ENCODE measurements around the gene LY6G5C. TPM values are rescaled to one million over a fixed set of nuclear protein-coding genes. Genes with fewer than 3 reads are reported as not detected.

LY6G5C gene
- polyA plus RNA-seq, 3 donors, result 4.8 to 7.3 (median 5.8) TPM

DNA sequence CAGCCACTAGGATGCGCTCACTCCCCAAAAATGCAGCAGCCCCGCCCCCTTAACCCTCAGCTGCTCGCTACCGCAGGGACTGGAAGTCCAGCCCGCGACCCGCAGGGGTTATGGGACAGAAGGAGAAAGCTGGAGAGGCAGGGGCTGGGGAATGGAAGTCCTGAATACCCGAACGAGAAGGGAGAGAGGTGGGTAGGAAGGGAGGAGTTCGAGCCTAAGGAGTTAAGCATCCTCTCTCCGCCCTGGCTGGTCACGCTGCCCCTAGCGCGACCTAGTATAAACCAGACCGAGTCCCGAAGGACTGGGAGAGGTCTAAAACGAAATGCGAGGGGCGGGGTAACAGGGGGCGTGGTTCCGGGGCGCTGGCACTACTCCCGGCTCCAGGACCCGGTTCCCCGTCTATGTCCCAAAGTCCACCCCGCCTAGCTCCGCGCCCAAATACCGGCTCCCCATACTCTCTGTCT is 48.7 kb upstream of the LY6G5C start:
- Mint-ChIP-seq H3K4me1 (peaks cover 73% of the 10 kb centered on the region), H3K36me3 (peaks cover 62 to 65% of the 10 kb centered on the region in 2 donors), H3K4me3 (peak overlapping the region; percentile 96), H3K9me3 (peaks cover 0 to 4% (median 0%) of the 10 kb centered on the region in 7 donors), H3K27me3 (ENCODE audit: low read depth in 3 of 3) (peaks cover 0 to 4% (median 4%) of the 10 kb centered on the region in 3 donors), H3K27ac (peak overlapping the region; percentile 96 to 99 (median 98))
- Histone ChIP-seq H4K20me1 (ENCODE audit: insufficient read depth, low read length) (peaks cover 44% of the 10 kb centered on the region), H3K27ac (ENCODE audit: low read depth in 1 of 2, low read length in 2 of 2) (peak overlapping the region; percentile 94 to 96), H3K4me3 (replicated peaks in 1 of 3; ENCODE audit: low read depth in 2 of 3, low read length in 3 of 3) (peak overlapping the region; percentile 68 to 87 (median 81)), H3K27me3 (ENCODE audit: control insufficient read depth in 2 of 2, insufficient read depth in 2 of 2, low read length in 2 of 2) (no peaks in the 10 kb centered on the region), H3K79me2 (ENCODE audit: insufficient read depth, low read length) (peaks cover 59% of the 10 kb centered on the region), H3K9ac (ENCODE audit: insufficient read depth, low read length, poor library complexity, severe bottlenecking) (peak overlapping the region; percentile 64), H3K36me3 (replicated peaks in 1 of 2; ENCODE audit: control insufficient read depth in 1 of 2, insufficient read depth in 2 of 2, low read length in 2 of 2) (peaks cover 39 to 40% of the 10 kb centered on the region in 2 donors), H2AFZ (ENCODE audit: insufficient read depth, low read depth, low read length, poor library complexity, severe bottlenecking) (no peak overlapping the region), H3K4me1 (ENCODE audit: control insufficient read depth in 1 of 2, insufficient read depth in 2 of 2, low read length in 2 of 2) (peaks cover 76 to 90% of the 10 kb centered on the region in 2 donors), H3K4me2 (replicated peaks; ENCODE audit: extremely low read depth, low read length, poor library complexity, severe bottlenecking) (peak overlapping the region; percentile 92), H3K9me3 (replicated peaks in 1 of 2; ENCODE audit: control insufficient read depth in 1 of 2, insufficient read depth in 1 of 2, low read length in 2 of 2) (no peaks in the 10 kb centered on the region)
- TF ChIP-seq, protein P1, sequence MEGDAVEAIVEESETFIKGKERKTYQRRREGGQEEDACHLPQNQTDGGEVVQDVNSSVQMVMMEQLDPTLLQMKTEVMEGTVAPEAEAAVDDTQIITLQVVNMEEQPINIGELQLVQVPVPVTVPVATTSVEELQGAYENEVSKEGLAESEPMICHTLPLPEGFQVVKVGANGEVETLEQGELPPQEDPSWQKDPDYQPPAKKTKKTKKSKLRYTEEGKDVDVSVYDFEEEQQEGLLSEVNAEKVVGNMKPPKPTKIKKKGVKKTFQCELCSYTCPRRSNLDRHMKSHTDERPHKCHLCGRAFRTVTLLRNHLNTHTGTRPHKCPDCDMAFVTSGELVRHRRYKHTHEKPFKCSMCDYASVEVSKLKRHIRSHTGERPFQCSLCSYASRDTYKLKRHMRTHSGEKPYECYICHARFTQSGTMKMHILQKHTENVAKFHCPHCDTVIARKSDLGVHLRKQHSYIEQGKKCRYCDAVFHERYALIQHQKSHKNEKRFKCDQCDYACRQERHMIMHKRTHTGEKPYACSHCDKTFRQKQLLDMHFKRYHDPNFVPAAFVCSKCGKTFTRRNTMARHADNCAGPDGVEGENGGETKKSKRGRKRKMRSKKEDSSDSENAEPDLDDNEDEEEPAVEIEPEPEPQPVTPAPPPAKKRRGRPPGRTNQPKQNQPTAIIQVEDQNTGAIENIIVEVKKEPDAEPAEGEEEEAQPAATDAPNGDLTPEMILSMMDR (IDR thresholded peaks at IDR 0.05), result peak; percentile 80
- intact Hi-C loops (cut with micrococcal nuclease), result loop anchor here (5.0 to 10.0 kb wide), 2 partner anchors 103 to 105 kb away; no protein-coding TSS in a partner anchor
- under 1% methylated on average over 22 of the region's 29 CpGs for WGBS (ENCODE audit: insufficient coverage)
- peak; percentile 75 to 83 (median 78) for DNase-seq

DNA sequence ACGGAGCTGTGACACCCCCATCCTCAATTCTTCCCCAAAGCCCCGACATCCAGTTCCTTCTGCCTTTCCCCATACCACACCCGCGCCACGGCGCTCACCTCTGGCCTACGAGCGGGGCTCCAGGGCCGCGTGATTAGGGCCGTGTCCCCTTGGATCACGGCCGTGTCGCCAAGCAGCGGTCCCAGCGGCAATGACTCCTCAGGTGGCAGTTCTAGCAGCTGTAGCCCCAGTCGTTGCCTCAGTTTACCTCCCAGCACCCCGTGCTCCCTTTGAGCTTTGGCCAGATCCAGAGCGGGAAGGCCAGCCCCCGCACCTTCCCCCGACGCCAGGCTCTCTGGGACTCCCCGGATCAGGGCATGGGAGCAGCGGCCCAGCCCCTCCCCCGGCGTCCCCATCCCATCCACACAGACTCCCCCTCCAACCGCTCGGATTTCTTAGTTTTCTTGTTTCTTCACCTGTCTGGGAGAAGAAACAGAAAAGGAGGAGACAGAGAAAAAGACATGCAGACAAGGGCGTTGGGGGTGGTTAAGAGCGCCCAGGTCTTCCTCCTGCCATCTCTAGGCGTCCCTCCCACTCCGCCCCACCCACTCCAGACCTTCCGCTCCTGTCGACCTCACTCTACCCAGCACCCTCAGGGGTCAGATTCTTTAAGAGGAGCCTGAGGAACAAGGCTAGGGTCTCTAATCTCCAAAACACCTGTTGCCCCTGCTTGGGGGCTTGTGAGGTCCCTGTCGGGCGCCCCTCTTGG is 48.1 kb upstream of the LY6G5C start, which contains the start of gene DDAH2:
Gene DDAH2 (minus strand): TSS at position 533 of the 748 bp plus-strand sequence. CDS start 138 bp downstream, at position 395.
- TF ChIP-seq, protein P1 (IDR thresholded peaks at IDR 0.05), result no peak
- Mint-ChIP-seq H3K4me1 (peaks cover 70% of the 10 kb centered on the region), H3K4me3 (peak within 1 kb of the TSS; percentile 96), H3K36me3 (peaks cover 63 to 65% of the 10 kb centered on the region in 2 donors), H3K27ac (peak within 1 kb of the TSS; percentile 96 to 99 (median 98)), H3K9me3 (peaks cover 0 to 4% (median 0%) of the 10 kb centered on the region in 7 donors), H3K27me3 (ENCODE audit: low read depth in 3 of 3) (peaks cover 1 to 6% (median 4%) of the 10 kb centered on the region in 3 donors)
- Histone ChIP-seq H3K9me3 (replicated peaks in 1 of 2; ENCODE audit: control insufficient read depth in 1 of 2, insufficient read depth in 1 of 2, low read length in 2 of 2) (no peaks in the 10 kb centered on the region), H3K4me1 (ENCODE audit: control insufficient read depth in 1 of 2, insufficient read depth in 2 of 2, low read length in 2 of 2) (peaks cover 70 to 84% of the 10 kb centered on the region in 2 donors), H2AFZ (ENCODE audit: insufficient read depth, low read depth, low read length, poor library complexity, severe bottlenecking) (no peak within 1 kb of the TSS), H3K4me2 (replicated peaks; ENCODE audit: extremely low read depth, low read length, poor library complexity, severe bottlenecking) (peak within 1 kb of the TSS; percentile 92), H3K27ac (ENCODE audit: low read depth in 1 of 2, low read length in 2 of 2) (peak within 1 kb of the TSS; percentile 94 to 96), H3K36me3 (replicated peaks in 1 of 2; ENCODE audit: control insufficient read depth in 1 of 2, insufficient read depth in 2 of 2, low read length in 2 of 2) (peaks cover 36% of the 10 kb centered on the region in 2 donors), H3K4me3 (replicated peaks in 1 of 3; ENCODE audit: low read depth in 2 of 3, low read length in 3 of 3) (peak within 1 kb of the TSS; percentile 68 to 87 (median 81)), H3K9ac (ENCODE audit: insufficient read depth, low read length, poor library complexity, severe bottlenecking) (peak within 1 kb of the TSS; percentile 71), H4K20me1 (ENCODE audit: insufficient read depth, low read length) (peaks cover 38% of the 10 kb centered on the region), H3K79me2 (ENCODE audit: insufficient read depth, low read length) (peaks cover 53% of the 10 kb centered on the region), H3K27me3 (ENCODE audit: control insufficient read depth in 2 of 2, insufficient read depth in 2 of 2, low read length in 2 of 2) (no peaks in the 10 kb centered on the region)
- 19% methylated on average over 14 of the region's 36 CpGs for WGBS (ENCODE audit: insufficient coverage)
- no peak for DNase-seq
- intact Hi-C loops (cut with micrococcal nuclease), result loop anchor here (1.0 to 10.0 kb wide), 3 partner anchors 7 to 106 kb away; partner anchors contain the start of gene CLIC1 (in 1 of the 2)

Measured in CD14-positive monocyte (primary cell).